H9 (cell line): ENCODE data around the gene ADAM19. TPM values are rescaled to one million over a fixed set of nuclear protein-coding genes. Genes with fewer than 3 reads are reported as not detected.

ENCODE experiments used
- DNase-seq: peaks from one replicate; pipeline ENCODE4 v3.0.0-alpha.2; 2017
- H2AFZ ChIP-seq: one replicate; pipeline ENCODE4 v1.6.1; 2013; ENCODE audit warnings: mild to moderate bottlenecking, low read length, control low read depth, moderate library complexity
- H2AK5ac ChIP-seq: 2 replicates; pipeline ENCODE4 v1.6.1; 2013; ENCODE audit warnings: low read length, control low read depth, mixed read lengths; ENCODE audit not compliant: insufficient read length
- H2BK120ac ChIP-seq: one replicate; pipeline ENCODE4 v1.6.1; 2013; ENCODE audit warnings: low read depth, mild to moderate bottlenecking, low read length, control low read depth, inconsistent platforms; ENCODE audit not compliant: poor library complexity, severe bottlenecking
- H2BK12ac ChIP-seq: 2 replicates; pipeline ENCODE4 v1.6.1; 2013; ENCODE audit warnings: low read length, control low read depth, mixed read lengths, low read depth; ENCODE audit not compliant: insufficient read length
- H2BK15ac ChIP-seq: 2 replicates; pipeline ENCODE4 v1.6.1; 2013; ENCODE audit warnings: low read depth, low read length, control low read depth
- H2BK20ac ChIP-seq: one replicate; pipeline ENCODE4 v1.6.1; 2013; ENCODE audit warnings: low read depth, mild to moderate bottlenecking, low read length, control low read depth, inconsistent platforms; ENCODE audit not compliant: poor library complexity, severe bottlenecking
- H2BK5ac ChIP-seq: 2 replicates; pipeline ENCODE4 v1.6.1; 2013; ENCODE audit warnings: low read length, control low read depth, mixed read lengths; ENCODE audit not compliant: insufficient read length
- H3K14ac ChIP-seq: 2 replicates; pipeline ENCODE4 v1.6.1; 2013; ENCODE audit warnings: low read length, control low read depth; ENCODE audit not compliant: insufficient read depth
- H3K18ac ChIP-seq: 2 replicates; pipeline ENCODE4 v1.6.1; 2013; ENCODE audit warnings: low read depth, mild to moderate bottlenecking, mixed read lengths, low read length, control low read depth; ENCODE audit not compliant: insufficient read length
- H3K23ac ChIP-seq: 2 replicates; pipeline ENCODE4 v1.6.1; 2013; ENCODE audit warnings: low read length, control low read depth, mixed read lengths, low read depth; ENCODE audit not compliant: insufficient read length
- H3K23me2 ChIP-seq: 2 replicates; pipeline ENCODE4 v1.6.1; 2013; ENCODE audit warnings: low read depth, mild to moderate bottlenecking, mixed read lengths, low read length, control low read depth; ENCODE audit not compliant: insufficient read length, poor library complexity, severe bottlenecking
- H3K27ac ChIP-seq: 2 replicates; pipeline ENCODE4 v1.5.1; 2013; ENCODE audit warnings: low read length, control low read depth, mixed read lengths, low read depth; ENCODE audit not compliant: insufficient read length
- H3K27me3 ChIP-seq: 2 replicates; pipeline ENCODE4 v1.6.1; 2013; ENCODE audit warnings: low read length, control low read depth, inconsistent platforms; ENCODE audit not compliant: insufficient read depth
- H3K4ac ChIP-seq: 2 replicates; pipeline ENCODE4 v1.6.1; 2013; ENCODE audit warnings: low read depth, mild to moderate bottlenecking, control low read depth, inconsistent platforms, low read length, moderate library complexity
- H3K4me1 ChIP-seq: 2 replicates; pipeline ENCODE4 v1.6.1; 2013; ENCODE audit warnings: low read length, control low read depth, inconsistent platforms; ENCODE audit not compliant: insufficient read depth
- H3K4me2 ChIP-seq: 2 replicates; pipeline ENCODE4 v1.6.1; 2013; ENCODE audit warnings: low read length, control low read depth, mixed read lengths; ENCODE audit not compliant: insufficient read length, insufficient read depth
- H3K56ac ChIP-seq: 2 replicates; pipeline ENCODE4 v1.6.1; 2013; ENCODE audit warnings: low read depth, mild to moderate bottlenecking, mixed read lengths, low read length, control low read depth; ENCODE audit not compliant: insufficient read length
- H3K79me1 ChIP-seq: 2 replicates; pipeline ENCODE4 v1.6.1; 2013; ENCODE audit warnings: low read depth, mild to moderate bottlenecking, moderate library complexity, low read length, control low read depth, inconsistent platforms; ENCODE audit not compliant: insufficient read depth, poor library complexity, severe bottlenecking
- H3K79me2 ChIP-seq: 2 replicates; pipeline ENCODE4 v1.6.1; 2013; ENCODE audit warnings: low read length, control low read depth, inconsistent platforms; ENCODE audit not compliant: insufficient read depth
- H3K9ac ChIP-seq: 2 replicates; pipeline ENCODE4 v1.6.1; 2013; ENCODE audit warnings: low read length, control low read depth, mixed read lengths; ENCODE audit not compliant: insufficient read length; ENCODE audit errors: extremely low read depth
- H3K9me3 ChIP-seq: one replicate; pipeline ENCODE4 v1.6.1; 2013; ENCODE audit warnings: low read depth, low read length, inconsistent platforms; ENCODE audit not compliant: control insufficient read depth
- H3T11ph ChIP-seq: one replicate; pipeline ENCODE4 v1.6.1; 2013; ENCODE audit warnings: mild to moderate bottlenecking, low read length, control low read depth, inconsistent platforms
- H4K20me1 ChIP-seq: one replicate; pipeline ENCODE4 v1.6.1; 2013; ENCODE audit not compliant: control insufficient read depth, insufficient read length, insufficient read depth
- H4K5ac ChIP-seq: 2 replicates; pipeline ENCODE4 v1.6.1; 2013; ENCODE audit warnings: low read depth, mild to moderate bottlenecking, mixed read lengths, low read length, control low read depth; ENCODE audit not compliant: insufficient read length
- H4K8ac ChIP-seq: replicated peaks from 2 replicates; pipeline ENCODE4 v1.6.1; 2013; ENCODE audit warnings: low read length, control low read depth, mixed read lengths, low read depth; ENCODE audit not compliant: insufficient read length
- H4K91ac ChIP-seq: 2 replicates; pipeline ENCODE4 v1.6.1; 2013; ENCODE audit warnings: low read depth, mild to moderate bottlenecking, moderate library complexity, mixed read lengths, low read length, control low read depth; ENCODE audit not compliant: insufficient read length
- H3K27ac Mint-ChIP-seq, 3 experiments: 2 replicates in 2 of 3; 3 replicates in 1 of 3; pipeline ENCODE4 v1.8.0; 2020 to 2021; ENCODE audit warnings: mixed read lengths in 3 of 3, mild to moderate bottlenecking in 1 of 3, moderate library complexity in 1 of 3
- H3K27me3 Mint-ChIP-seq: 2 replicates; pipeline ENCODE4 v1.8.0; 2021; ENCODE audit warnings: low read depth, mild to moderate bottlenecking, moderate library complexity, mixed read lengths
- H3K36me3 Mint-ChIP-seq, 3 experiments: 2 replicates in 2 of 3; 3 replicates in 1 of 3; pipeline ENCODE4 v1.8.0; 2020 to 2021; ENCODE audit warnings: low read depth in 3 of 3, mixed read lengths in 3 of 3; ENCODE audit not compliant: insufficient read depth in 1 of 3
- H3K4me1 Mint-ChIP-seq, 2 experiments: 2 replicates each; pipeline ENCODE4 v1.8.0; 2020; ENCODE audit warnings: mixed read lengths in 2 of 2
- H3K4me3 Mint-ChIP-seq, 2 experiments: 2 replicates in 1 of 2; 3 replicates in 1 of 2; pipeline ENCODE4 v1.8.0; 2020 to 2021; ENCODE audit warnings: mild to moderate bottlenecking in 2 of 2, mixed read lengths in 2 of 2, moderate library complexity in 1 of 2
- H3K9me3 Mint-ChIP-seq, 2 experiments: 2 replicates in 1 of 2; 3 replicates in 1 of 2; pipeline ENCODE4 v1.8.0; 2020; ENCODE audit warnings: mild to moderate bottlenecking in 2 of 2, mixed read lengths in 2 of 2, moderate library complexity in 1 of 2
- WGBS: extraction: QIAGEN DNeasy Blood & Tissue Kit; methylation state at CpG from one replicate; pipeline ENCODE4 v1.1.7; 2013; ENCODE audit warnings: missing lambda C conversion rate, low lambda C conversion rate, mixed read lengths; ENCODE audit not compliant: insufficient read length; ENCODE audit errors: extremely low coverage; 5-methylcytosine and 5-hydroxymethylcytosine counted together
- total RNA-seq: library from RNA; stranded (reverse); gene quantifications from 2 replicates; pipeline ENCODE4 v1.2.1, GENCODE V29; 2021
- TF ChIP-seq, protein P1 (sequence below): fragments of 200-600 bp; sonication (generic); conservative IDR thresholded peaks from 3 replicates; pipeline ENCODE4 v1.8.0; 2021; ENCODE audit warnings: antibody characterized with exemption, mild to moderate bottlenecking

Gene ADAM19
- total RNA-seq, 1 experiment from 2014 or later = 9.9 TPM

GRCh38 chr5:157496864-157497263 is 78.7 kb downstream of the ADAM19 start:
- no peaks in the 10 kb centered on the region for H3K79me2 ChIP-seq
- H4K20me1 ChIP-seq = no peaks in the 10 kb centered on the region
- H3K4me3 Mint-ChIP-seq = no peak overlapping the region
- H2BK5ac ChIP-seq = no peak overlapping the region
- H3K9me3 Mint-ChIP-seq = no peaks in the 10 kb centered on the region
- no peak for DNase-seq
- peaks cover 0 to 5% (median 2%) of the 10 kb centered on the region in 3 experiments; a peak in 4 of 7 replicates for H3K36me3 Mint-ChIP-seq
- no peak overlapping the region for H4K8ac ChIP-seq
- no peaks in the 10 kb centered on the region for H3K27me3 ChIP-seq
- H3K4me1 Mint-ChIP-seq = no peaks in the 10 kb centered on the region
- no peak overlapping the region for H4K91ac ChIP-seq
- H4K5ac ChIP-seq = no peak overlapping the region
- H3K27ac ChIP-seq = no peak overlapping the region
- 0 out of 7 replicates have a peak overlapping the region, but pooled peaks of 1 of the 3 experiments have one; percentile 44 for H3K27ac Mint-ChIP-seq
- TF ChIP-seq, protein P1, sequence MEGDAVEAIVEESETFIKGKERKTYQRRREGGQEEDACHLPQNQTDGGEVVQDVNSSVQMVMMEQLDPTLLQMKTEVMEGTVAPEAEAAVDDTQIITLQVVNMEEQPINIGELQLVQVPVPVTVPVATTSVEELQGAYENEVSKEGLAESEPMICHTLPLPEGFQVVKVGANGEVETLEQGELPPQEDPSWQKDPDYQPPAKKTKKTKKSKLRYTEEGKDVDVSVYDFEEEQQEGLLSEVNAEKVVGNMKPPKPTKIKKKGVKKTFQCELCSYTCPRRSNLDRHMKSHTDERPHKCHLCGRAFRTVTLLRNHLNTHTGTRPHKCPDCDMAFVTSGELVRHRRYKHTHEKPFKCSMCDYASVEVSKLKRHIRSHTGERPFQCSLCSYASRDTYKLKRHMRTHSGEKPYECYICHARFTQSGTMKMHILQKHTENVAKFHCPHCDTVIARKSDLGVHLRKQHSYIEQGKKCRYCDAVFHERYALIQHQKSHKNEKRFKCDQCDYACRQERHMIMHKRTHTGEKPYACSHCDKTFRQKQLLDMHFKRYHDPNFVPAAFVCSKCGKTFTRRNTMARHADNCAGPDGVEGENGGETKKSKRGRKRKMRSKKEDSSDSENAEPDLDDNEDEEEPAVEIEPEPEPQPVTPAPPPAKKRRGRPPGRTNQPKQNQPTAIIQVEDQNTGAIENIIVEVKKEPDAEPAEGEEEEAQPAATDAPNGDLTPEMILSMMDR = no peak
- no peak overlapping the region for H3K23ac ChIP-seq
- no peaks in the 10 kb centered on the region for H3K9me3 ChIP-seq
- no peak overlapping the region for H3T11ph ChIP-seq
- H2AFZ ChIP-seq = no peak overlapping the region
- H2AK5ac ChIP-seq = no peak overlapping the region
- no peak overlapping the region for H3K9ac ChIP-seq
- no peaks in the 10 kb centered on the region for H3K79me1 ChIP-seq
- no peaks in the 10 kb centered on the region for H3K27me3 Mint-ChIP-seq
- H2BK120ac ChIP-seq = no peak overlapping the region
- H3K18ac ChIP-seq = no peak overlapping the region
- H3K4me1 ChIP-seq = no peaks in the 10 kb centered on the region
- no peak overlapping the region for H3K4me2 ChIP-seq
- H2BK15ac ChIP-seq = no peak overlapping the region
- no peak overlapping the region for H2BK20ac ChIP-seq
- H2BK12ac ChIP-seq = no peak overlapping the region
- H3K23me2 ChIP-seq = no peaks in the 10 kb centered on the region
- no peak overlapping the region for H3K4ac ChIP-seq
- no peak overlapping the region for H3K56ac ChIP-seq
- WGBS = no CpG with 5 or more reads among the region's 8 CpGs
- H3K14ac ChIP-seq = no peak overlapping the region
